HCT116 (cell line): Measurements from ENCODE around the gene NEURL1. TPM values are rescaled to one million over a fixed set of nuclear protein-coding genes. Genes with fewer than 3 reads are reported as not detected.

Source experiments
- ATAC-seq: fragments of 200-7000 bp; cut with Tn5 transposase; 2 replicates; pipeline ENCODE4 v1.9.1; 2020; ENCODE audit warnings: mild to moderate bottlenecking, moderate library complexity
- BruUV-seq: library from RNA; stranded (reverse); fragments of 400-500 nt; replicated peaks from 2 replicates; lab custom pipeline; 2021; lab: Mats Ljungman, UMichigan
- CTCF ChIA-PET: fragments of 300-600 bp; sonication (Branson Sonifier 250); formaldehyde crosslinking; loops from one replicate; lab custom pipeline; 2021; ENCODE audit warnings: antibody characterized with exemption; lab: Charles Lee
- POLR2A ChIA-PET: fragments of 300-600, 350-600 bp; sonication (Branson Sonifier 250); formaldehyde crosslinking; loops from one replicate; lab custom pipeline; 2021; ENCODE audit warnings: antibody characterized with exemption; lab: Charles Lee
- RAD21 ChIA-PET, 2 experiments: fragments of 300-600 bp; sonication (Branson Sonifier 250); formaldehyde crosslinking; loops; one replicate each; lab custom pipeline; 2023; ENCODE audit warnings: low total read pairs in 2 of 2; ENCODE audit not compliant: uncharacterized antibody in 2 of 2, unreplicated experiment in 2 of 2, low non-redundant PET in 1 of 2; lab: Charles Lee
- DNase-seq: peaks from one replicate; pipeline ENCODE4 v3.0.0-alpha.2; 2010; ENCODE audit warnings: low read depth, low spot score
- H2AFZ ChIP-seq: fragments of 200-600 bp; shearing (Covaris generic), sonication (generic); 2 replicates; pipeline ENCODE4 v1.6.1; 2017; ENCODE audit warnings: low read depth, mixed run types, mixed read lengths, antibody characterized with exemption, low read length; ENCODE audit not compliant: poor library complexity, severe bottlenecking
- H3K27ac ChIP-seq: 2 replicates; pipeline ENCODE4 v1.5.1; 2012; ENCODE audit warnings: low read depth, low read length
- H3K27me3 ChIP-seq: fragments of 200-600 bp; sonication (generic); 2 replicates; pipeline ENCODE4 v1.6.1; 2016; ENCODE audit warnings: mixed run types, low read length, mixed read lengths; ENCODE audit not compliant: insufficient read depth
- H3K36me3 ChIP-seq, 2 experiments: fragments of 200-500 bp in 1 of 2; fragments of 200-600 bp in 1 of 2; sonication (Bioruptor generic) in 1 of 2; sonication (generic) in 1 of 2; 2 replicates each; pipeline versions ENCODE4 v1.5.1 to v1.6.1; 2014 to 2016; ENCODE audit warnings: low read length in 2 of 2, inconsistent platforms in 1 of 2, mixed read lengths in 1 of 2, mixed run types in 1 of 2; ENCODE audit not compliant: insufficient read depth in 2 of 2, control insufficient read depth in 1 of 2
- H3K4me1 ChIP-seq, 2 experiments: fragments of 200-600 bp in 1 of 2; sonication (generic) in 1 of 2; 2 replicates each; pipeline versions ENCODE4 v1.5.1 to v1.6.1; 2012 to 2017; ENCODE audit warnings: low read length in 2 of 2, inconsistent platforms in 1 of 2, mild to moderate bottlenecking in 1 of 2, mixed read lengths in 1 of 2, mixed run types in 1 of 2, moderate library complexity in 1 of 2; ENCODE audit not compliant: insufficient read depth in 2 of 2, control insufficient read depth in 1 of 2
- H3K4me2 ChIP-seq: fragments of 200-600 bp; sonication (generic); 2 replicates; pipeline ENCODE4 v1.6.1; 2017; ENCODE audit warnings: mixed run types, low read length, mixed read lengths
- H3K4me3 ChIP-seq, 2 experiments: fragments of 200-600 bp in 1 of 2; sonication (generic) in 1 of 2; replicated peaks in 1 of 2; 2 replicates each; pipeline ENCODE4 v1.5.1; 2011 to 2016; ENCODE audit warnings: low read length in 2 of 2, control low read depth in 1 of 2, low read depth in 1 of 2, mild to moderate bottlenecking in 1 of 2, mixed read lengths in 1 of 2, mixed run types in 1 of 2
- H3K79me2 ChIP-seq: fragments of 200-600 bp; sonication (generic); 2 replicates; pipeline ENCODE4 v1.6.1; 2017; ENCODE audit warnings: mild to moderate bottlenecking, mixed run types, low read length, moderate library complexity, mixed read lengths; ENCODE audit not compliant: insufficient read depth
- H3K9ac ChIP-seq: fragments of 200-600 bp; sonication (generic); 2 replicates; pipeline ENCODE4 v1.6.1; 2016; ENCODE audit warnings: low read length, mixed read lengths
- H3K9me2 ChIP-seq: fragments of 200-600 bp; sonication (generic), shearing (Covaris generic); 2 replicates; pipeline ENCODE4 v1.6.1; 2017; ENCODE audit warnings: mixed run types, mild to moderate bottlenecking, moderate library complexity; ENCODE audit not compliant: insufficient read depth
- H3K9me3 ChIP-seq, 2 experiments: fragments of 200-500 bp in 1 of 2; fragments of 200-600 bp in 1 of 2; sonication (Bioruptor generic) in 1 of 2; sonication (generic) in 1 of 2; 2 replicates each; pipeline ENCODE4 v1.6.1; 2014 to 2017; ENCODE audit warnings: low read length in 2 of 2, mixed read lengths in 2 of 2, inconsistent platforms in 1 of 2, low read depth in 1 of 2, mild to moderate bottlenecking in 1 of 2, mixed run types in 1 of 2, moderate library complexity in 1 of 2; ENCODE audit not compliant: control insufficient read depth in 1 of 2, insufficient read depth in 1 of 2
- H4K20me1 ChIP-seq: fragments of 200-600 bp; sonication (generic), shearing (Covaris generic); 2 replicates; pipeline ENCODE4 v1.6.1; 2017; ENCODE audit warnings: mixed run types, mild to moderate bottlenecking, moderate library complexity; ENCODE audit not compliant: insufficient read depth
- CEBPB ChIP-seq: IDR thresholded peaks from 2 replicates; pipeline ENCODE4 v1.6.1; 2012; ENCODE audit warnings: low read depth
- EGR1 ChIP-seq: IDR thresholded peaks from 2 replicates; pipeline ENCODE4 v1.6.1; 2012; ENCODE audit warnings: low read depth
- ELF1 ChIP-seq: IDR thresholded peaks from 2 replicates; pipeline ENCODE4 v1.6.1; 2012; ENCODE audit warnings: low read depth, borderline replicate concordance
- EZH2 ChIP-seq: fragments of 200-600 bp; sonication (generic); IDR thresholded peaks from 2 replicates; pipeline ENCODE4 v1.6.1; 2017; ENCODE audit warnings: antibody characterized with exemption, mixed run types
- EZH2phosphoT487 ChIP-seq: fragments of 200-600 bp; IDR thresholded peaks from 2 replicates; pipeline ENCODE4 v1.6.1; 2018; ENCODE audit warnings: antibody characterized with exemption, borderline replicate concordance
- POLR2A ChIP-seq: IDR thresholded peaks from 2 replicates; pipeline ENCODE4 v1.7.0; 2011; ENCODE audit warnings: borderline replicate concordance; ENCODE audit not compliant: insufficient read depth, insufficient read length; ENCODE audit errors: extremely low read depth
- RAD21 ChIP-seq: IDR thresholded peaks from 2 replicates; pipeline ENCODE4 v1.6.1; 2012; ENCODE audit warnings: low read depth, mild to moderate bottlenecking
- SIN3A ChIP-seq: IDR thresholded peaks from 2 replicates; pipeline ENCODE4 v1.6.1; 2012; ENCODE audit warnings: low read depth
- SP1 ChIP-seq: IDR thresholded peaks from 2 replicates; pipeline ENCODE4 v1.6.1; 2012; ENCODE audit warnings: low read depth
- SRF ChIP-seq: IDR thresholded peaks from 2 replicates; pipeline ENCODE4 v1.6.1; 2012; ENCODE audit warnings: low read depth
- ZNF274 ChIP-seq: fragments of 200-500 bp; sonication (Bioruptor generic); IDR thresholded peaks from 2 replicates; pipeline ENCODE4 v1.6.1; 2014; ENCODE audit warnings: mild to moderate bottlenecking, low read depth, low read length, inconsistent platforms
- intact Hi-C: fragments of 100-400 bp; cut with micrococcal nuclease; formaldehyde crosslinking; loops from 2 replicates; pipeline ENCODE4 v1.10.0; 2022
- total RNA-seq: library from RNA; stranded (reverse); gene quantifications from one replicate; pipeline ENCODE4 v1.2.1, GENCODE V29; 2021; ENCODE audit not compliant: unreplicated experiment
- TF ChIP-seq, protein P1 (sequence below): IDR thresholded peaks from 2 replicates; pipeline ENCODE4 v1.6.1; 2012
- TF ChIP-seq, protein P2 (sequence below): IDR thresholded peaks from 2 replicates; pipeline ENCODE4 v1.6.1; 2011; ENCODE audit warnings: mild to moderate bottlenecking, low read length, moderate library complexity; ENCODE audit not compliant: insufficient replicate concordance; ENCODE audit errors: extremely low read depth
- TF ChIP-seq, protein P3 (sequence below): IDR thresholded peaks from 2 replicates; pipeline ENCODE4 v1.6.1; 2012
- TF ChIP-seq, protein P4 (sequence below), 3 experiments: fragments of 200-600 bp in 1 of 3; sonication (generic) in 1 of 3; IDR thresholded peaks in 2 of 3; conservative IDR thresholded peaks in 1 of 3; 2 replicates each; pipeline ENCODE4 v1.5.1; 2012 to 2017; ENCODE audit warnings: low read depth in 2 of 3, low read length in 2 of 3, antibody characterized with exemption in 1 of 3, borderline replicate concordance in 1 of 3, control low read depth in 1 of 3, mild to moderate bottlenecking in 1 of 3, mixed read lengths in 1 of 3, mixed run types in 1 of 3, moderate library complexity in 1 of 3; ENCODE audit not compliant: insufficient read depth in 1 of 3

NEURL1 gene
- total RNA-seq, 1 experiment from 2014 or later = 1.4 TPM

DNA sequence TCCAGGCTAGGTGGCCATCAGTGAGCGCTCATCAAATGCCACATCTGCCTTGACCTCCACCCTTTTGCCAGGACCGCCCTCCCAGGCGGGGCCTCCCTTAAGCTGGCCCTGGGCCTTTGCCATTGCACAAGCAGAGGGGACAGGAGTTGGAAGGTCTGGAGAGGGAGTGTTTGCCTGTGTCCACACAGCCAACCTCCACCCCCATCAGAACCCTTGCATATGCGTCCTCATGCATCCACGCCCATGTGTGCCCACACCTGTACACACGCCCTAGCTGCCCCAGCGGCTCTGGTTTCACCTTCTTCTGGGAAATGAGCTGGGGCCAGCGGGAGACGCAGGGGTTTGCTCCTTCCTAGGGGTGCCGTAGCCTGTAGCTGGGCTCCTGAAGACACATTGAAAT lies 64.0 kb downstream of the NEURL1 start:
- Histone ChIP-seq H3K79me2 (no peaks in the 10 kb centered on the region), H3K36me3 (no peaks in the 10 kb centered on the region), H3K4me1 (peaks cover 0 to 10% of the 10 kb centered on the region in 2 experiments; a peak in 1 of 4 replicates), H3K27me3 (peaks cover 5% of the 10 kb centered on the region; the same call in 1 of the 2 replicates), H3K4me3 (no peak overlapping the region), H2AFZ (no peak overlapping the region), H3K9me2 (no peaks in the 10 kb centered on the region), H3K9me3 (no peaks in the 10 kb centered on the region), H4K20me1 (no peaks in the 10 kb centered on the region), H3K9ac (no peak overlapping the region), H3K4me2 (no peak overlapping the region), H3K27ac (no peak overlapping the region)
- no peak for ATAC-seq
- ChIA-PET CTCF (interaction anchor here (1.7 kb wide), 1 partner anchor 14 kb away, joined by 4 read pairs; no protein-coding TSS in a partner anchor), POLR2A (no interaction called here), RAD21 (no interaction called here)
- no peak for DNase-seq
- no TSS peak for BruUV-seq
- intact Hi-C loops = no loop called here
- TF ChIP-seq SP1 = no peak
- no peak for TF ChIP-seq SRF
- TF ChIP-seq, protein P1, sequence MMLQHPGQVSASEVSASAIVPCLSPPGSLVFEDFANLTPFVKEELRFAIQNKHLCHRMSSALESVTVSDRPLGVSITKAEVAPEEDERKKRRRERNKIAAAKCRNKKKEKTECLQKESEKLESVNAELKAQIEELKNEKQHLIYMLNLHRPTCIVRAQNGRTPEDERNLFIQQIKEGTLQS = no peak
- TF ChIP-seq, protein P2, sequence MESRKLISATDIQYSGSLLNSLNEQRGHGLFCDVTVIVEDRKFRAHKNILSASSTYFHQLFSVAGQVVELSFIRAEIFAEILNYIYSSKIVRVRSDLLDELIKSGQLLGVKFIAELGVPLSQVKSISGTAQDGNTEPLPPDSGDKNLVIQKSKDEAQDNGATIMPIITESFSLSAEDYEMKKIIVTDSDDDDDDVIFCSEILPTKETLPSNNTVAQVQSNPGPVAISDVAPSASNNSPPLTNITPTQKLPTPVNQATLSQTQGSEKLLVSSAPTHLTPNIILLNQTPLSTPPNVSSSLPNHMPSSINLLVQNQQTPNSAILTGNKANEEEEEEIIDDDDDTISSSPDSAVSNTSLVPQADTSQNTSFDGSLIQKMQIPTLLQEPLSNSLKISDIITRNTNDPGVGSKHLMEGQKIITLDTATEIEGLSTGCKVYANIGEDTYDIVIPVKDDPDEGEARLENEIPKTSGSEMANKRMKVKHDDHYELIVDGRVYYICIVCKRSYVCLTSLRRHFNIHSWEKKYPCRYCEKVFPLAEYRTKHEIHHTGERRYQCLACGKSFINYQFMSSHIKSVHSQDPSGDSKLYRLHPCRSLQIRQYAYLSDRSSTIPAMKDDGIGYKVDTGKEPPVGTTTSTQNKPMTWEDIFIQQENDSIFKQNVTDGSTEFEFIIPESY = no peak
- TF ChIP-seq POLR2A = no peak
- no peak for TF ChIP-seq EGR1
- no peak for TF ChIP-seq SIN3A

DNA sequence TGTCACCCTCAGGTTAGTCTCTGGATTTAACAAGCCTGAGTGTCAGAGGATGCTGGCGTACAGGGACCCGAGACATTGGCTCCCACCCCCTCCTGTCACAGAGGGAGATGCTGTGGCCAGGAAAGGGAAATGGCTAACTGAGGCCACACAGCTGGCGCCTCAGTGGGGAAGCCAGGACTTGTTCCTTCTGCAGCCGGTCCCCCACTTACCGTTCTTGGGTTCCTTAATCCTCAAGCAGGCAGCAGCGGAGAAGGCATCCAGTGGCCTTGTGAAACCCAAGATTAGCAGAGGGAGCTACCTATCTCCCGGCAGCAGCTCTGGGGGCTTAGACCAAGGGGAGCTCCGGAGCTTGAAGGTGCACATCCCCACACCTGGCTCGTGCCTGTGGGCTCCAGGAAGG lies 65.4 kb downstream of the NEURL1 start:
- Histone ChIP-seq H3K4me1 (peaks cover 0 to 10% of the 10 kb centered on the region in 2 experiments; a peak in 1 of 4 replicates), H3K9ac (no peak overlapping the region), H3K9me2 (no peaks in the 10 kb centered on the region), H4K20me1 (no peaks in the 10 kb centered on the region), H3K9me3 (no peaks in the 10 kb centered on the region), H3K4me3 (no peak overlapping the region), H3K4me2 (no peak overlapping the region), H2AFZ (no peak overlapping the region), H3K27ac (no peak overlapping the region), H3K36me3 (no peaks in the 10 kb centered on the region), H3K27me3 (peaks cover 5% of the 10 kb centered on the region; the same call in 1 of the 2 replicates), H3K79me2 (no peaks in the 10 kb centered on the region)
- no TSS peak for BruUV-seq
- ATAC-seq (no peak), DNase-seq (no peak)
- ChIA-PET CTCF (interaction anchor here (1.7 kb wide), 1 partner anchor 16 kb away, joined by 4 read pairs; no protein-coding TSS in a partner anchor), RAD21 (interaction anchor here in 1 of 2 experiments (0.7 kb wide), 1 partner anchor 10 kb away, joined by 4 read pairs; no protein-coding TSS in a partner anchor), POLR2A (no interaction called here)
- intact Hi-C loops = no loop called here
- TF ChIP-seq, protein P3, sequence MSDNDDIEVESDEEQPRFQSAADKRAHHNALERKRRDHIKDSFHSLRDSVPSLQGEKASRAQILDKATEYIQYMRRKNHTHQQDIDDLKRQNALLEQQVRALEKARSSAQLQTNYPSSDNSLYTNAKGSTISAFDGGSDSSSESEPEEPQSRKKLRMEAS = no peak
- TF ChIP-seq ELF1 (no peak), CEBPB (no peak), ZNF274 (no peak), EZH2 (no peak), RAD21 (no peak), SIN3A (no peak), SRF (no peak), EZH2phosphoT487 (no peak)
- TF ChIP-seq, protein P1 = no peak
- TF ChIP-seq, protein P4, sequence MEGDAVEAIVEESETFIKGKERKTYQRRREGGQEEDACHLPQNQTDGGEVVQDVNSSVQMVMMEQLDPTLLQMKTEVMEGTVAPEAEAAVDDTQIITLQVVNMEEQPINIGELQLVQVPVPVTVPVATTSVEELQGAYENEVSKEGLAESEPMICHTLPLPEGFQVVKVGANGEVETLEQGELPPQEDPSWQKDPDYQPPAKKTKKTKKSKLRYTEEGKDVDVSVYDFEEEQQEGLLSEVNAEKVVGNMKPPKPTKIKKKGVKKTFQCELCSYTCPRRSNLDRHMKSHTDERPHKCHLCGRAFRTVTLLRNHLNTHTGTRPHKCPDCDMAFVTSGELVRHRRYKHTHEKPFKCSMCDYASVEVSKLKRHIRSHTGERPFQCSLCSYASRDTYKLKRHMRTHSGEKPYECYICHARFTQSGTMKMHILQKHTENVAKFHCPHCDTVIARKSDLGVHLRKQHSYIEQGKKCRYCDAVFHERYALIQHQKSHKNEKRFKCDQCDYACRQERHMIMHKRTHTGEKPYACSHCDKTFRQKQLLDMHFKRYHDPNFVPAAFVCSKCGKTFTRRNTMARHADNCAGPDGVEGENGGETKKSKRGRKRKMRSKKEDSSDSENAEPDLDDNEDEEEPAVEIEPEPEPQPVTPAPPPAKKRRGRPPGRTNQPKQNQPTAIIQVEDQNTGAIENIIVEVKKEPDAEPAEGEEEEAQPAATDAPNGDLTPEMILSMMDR (IDR thresholded peaks at IDR 0.05 in 2 of 3, conservative IDR thresholded peaks at IDR 0.05 in 1 of 3; ENCODE audit: borderline replicate concordance in 1 of 3, insufficient read depth in 1 of 3, low read depth in 2 of 3, low read length in 2 of 3) = no peak
